RKO (cell line): Measurements from ENCODE around the gene RANBP17.

Experiments
- DNase-seq: peaks from one replicate; pipeline ENCODE4 v3.0.0-alpha.2; 2016; ENCODE audit warnings: low spot score

RANBP17 gene

GRCh38 chr5:171092194-171092593, 230.4 kb downstream of the RANBP17 start:
- DNase-seq: peak; percentile 52

- no peak for DNase-seq
These were observed 231.8 kb downstream of the RANBP17 start for GRCh38 chr5:171093598-171093997.

GRCh38 chr5:171094356-171094755, 232.5 kb downstream of the RANBP17 start:
- DNase-seq: no peak

DNA sequence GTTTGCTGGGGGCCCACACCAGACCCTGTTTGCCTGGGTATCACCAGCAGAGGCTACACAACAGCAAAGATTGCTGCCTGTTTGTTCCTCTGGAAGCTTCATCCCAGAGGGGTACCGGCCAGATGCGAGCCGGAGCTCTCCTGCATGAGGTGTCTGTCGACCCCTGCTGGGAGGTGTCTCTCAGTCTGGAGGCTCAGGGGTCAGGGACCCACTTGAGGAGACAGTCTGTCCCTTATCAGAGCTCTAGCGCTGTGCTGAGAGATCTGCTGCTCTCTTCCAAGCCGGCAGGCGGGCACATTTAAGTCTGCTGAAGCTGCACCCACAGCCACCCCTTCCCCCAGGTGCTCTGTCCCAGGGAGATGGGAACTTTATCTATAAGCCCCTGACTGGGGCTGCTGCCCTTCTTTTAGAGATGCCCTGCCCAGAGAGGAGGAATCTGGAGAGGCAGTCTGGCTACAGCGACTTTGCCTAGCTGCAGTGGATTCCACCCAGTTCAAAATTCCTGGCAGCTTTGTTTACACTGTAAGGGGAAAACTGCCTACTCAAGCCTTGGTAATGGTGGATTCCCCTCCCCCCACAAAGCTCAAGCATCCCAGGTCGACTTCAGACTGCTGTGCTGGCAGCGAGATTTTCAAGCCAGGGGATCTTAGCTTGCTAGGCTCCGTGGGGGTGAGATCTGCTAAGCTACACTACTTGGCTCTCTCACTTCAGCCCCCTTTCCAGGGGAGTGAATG, 241.2 kb downstream of the RANBP17 start:
- DNase-seq: no peak

DNA sequence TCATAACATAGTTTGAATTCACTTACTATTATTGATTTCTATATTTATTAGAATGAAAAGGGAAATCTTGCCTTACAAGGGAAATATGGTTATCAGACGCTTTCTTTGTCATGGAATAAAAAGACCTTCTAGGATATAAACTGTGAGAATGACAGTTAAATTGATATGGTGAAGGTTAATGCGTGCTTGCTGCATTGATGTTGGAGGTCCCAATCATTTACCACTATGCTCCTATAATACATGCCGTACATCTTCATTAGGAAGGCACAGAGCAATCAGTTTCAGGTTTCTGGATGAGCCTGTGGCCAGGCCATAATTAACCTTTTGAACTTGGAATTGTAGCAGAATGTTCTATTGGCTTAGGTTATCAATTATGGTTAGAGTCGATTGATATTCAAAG, 245.9 kb downstream of the RANBP17 start:
- no peak for DNase-seq

DNA sequence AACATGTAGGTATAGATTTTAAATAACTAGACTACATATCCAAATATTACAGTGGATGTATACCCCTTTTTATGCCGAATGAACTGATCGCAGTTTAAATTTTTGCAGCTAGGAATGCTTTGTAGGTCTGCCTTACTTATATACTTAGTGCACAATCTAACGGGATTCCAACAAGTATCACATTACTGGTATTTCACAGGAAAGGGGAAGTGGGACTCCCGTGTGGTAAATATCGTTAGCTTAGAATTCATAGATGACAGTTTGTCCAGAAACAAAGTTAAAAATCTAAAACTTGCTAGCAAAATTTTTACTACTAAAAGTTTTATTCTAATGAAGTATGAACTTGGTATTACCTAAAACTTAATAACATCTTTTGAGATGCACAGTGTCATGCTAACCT, 253.7 kb downstream of the RANBP17 start:
- no peak for DNase-seq

GRCh38 chr5:171116719-171117118, 254.9 kb downstream of the RANBP17 start:
- DNase-seq: no peak

DNA sequence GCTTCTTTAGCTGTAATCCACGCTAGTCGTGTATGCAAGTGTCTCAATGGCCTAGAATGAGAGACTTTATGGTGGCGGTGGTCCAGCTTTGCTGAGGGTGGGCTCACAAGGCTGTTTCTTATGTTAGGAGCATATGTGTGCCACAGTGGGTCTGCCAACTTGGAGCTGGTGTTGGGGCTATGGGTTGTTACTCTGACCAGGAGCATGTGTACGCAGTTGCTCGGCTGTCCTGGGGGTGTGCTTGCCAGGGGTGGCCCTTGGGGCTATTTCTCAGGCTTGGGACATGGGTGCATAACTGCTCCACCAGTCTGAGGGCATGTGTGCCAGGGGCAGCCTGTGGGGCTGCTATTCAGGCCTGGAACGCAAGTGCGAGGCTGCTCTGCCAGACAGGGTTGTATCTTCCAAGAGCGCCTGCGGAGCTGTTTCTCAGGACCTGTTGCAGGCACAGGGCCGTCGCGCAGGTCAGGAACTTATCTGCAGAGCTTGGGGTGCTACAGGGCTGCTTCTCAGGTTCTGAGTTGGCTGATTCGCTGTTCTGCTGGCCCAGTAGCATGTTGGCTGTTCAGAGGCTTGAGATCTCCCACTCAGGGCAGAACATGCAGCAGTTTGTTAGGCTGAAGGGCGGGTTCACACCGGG, 259.3 kb downstream of the RANBP17 start:
- DNase-seq: no peak

DNA sequence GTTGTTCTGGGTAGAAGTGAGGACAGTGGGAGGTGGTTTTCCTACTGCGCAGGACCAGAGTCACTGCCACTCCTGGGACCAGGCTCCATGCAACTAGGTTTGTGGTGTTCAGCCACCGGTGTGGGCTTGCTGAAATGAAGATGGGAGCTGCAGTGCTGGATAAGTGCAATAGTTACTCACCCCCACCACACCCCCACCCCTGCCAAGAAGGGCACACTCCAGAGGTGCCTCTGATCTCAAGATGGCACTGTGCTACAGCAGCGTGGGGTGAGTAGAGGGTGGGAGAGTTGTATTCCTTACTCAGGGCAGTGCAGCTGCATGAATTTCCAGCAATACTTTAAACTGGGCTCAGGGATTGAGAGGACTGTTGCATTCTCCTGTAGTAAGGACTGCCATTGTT, 259.8 kb downstream of the RANBP17 start:
- no peak for DNase-seq

- no peak for DNase-seq
These were observed 260.6 kb downstream of the RANBP17 start for GRCh38 chr5:171122372-171122771.

DNA sequence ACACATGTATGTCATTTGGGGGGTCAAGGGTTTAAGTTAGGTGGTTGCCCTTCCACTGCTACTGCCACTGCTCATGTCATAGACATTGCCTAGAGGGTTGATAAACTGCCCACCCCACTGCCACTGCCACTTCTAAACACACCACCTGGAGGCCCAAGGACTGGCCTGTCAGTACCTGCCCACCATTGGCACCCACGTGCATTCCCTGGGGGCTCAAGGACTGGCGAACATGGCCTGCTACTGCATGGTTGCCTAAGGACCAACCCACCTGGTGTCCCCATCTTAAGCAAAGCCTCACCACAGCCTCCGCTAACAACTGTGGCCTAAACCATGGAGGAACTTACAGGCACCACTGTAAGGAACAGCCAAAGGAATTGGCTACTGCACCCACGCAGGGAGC, 261.6 kb downstream of the RANBP17 start:
- DNase-seq: no peak

GRCh38 chr5:171127314-171127713, 265.5 kb downstream of the RANBP17 start:
- no peak for DNase-seq

DNA sequence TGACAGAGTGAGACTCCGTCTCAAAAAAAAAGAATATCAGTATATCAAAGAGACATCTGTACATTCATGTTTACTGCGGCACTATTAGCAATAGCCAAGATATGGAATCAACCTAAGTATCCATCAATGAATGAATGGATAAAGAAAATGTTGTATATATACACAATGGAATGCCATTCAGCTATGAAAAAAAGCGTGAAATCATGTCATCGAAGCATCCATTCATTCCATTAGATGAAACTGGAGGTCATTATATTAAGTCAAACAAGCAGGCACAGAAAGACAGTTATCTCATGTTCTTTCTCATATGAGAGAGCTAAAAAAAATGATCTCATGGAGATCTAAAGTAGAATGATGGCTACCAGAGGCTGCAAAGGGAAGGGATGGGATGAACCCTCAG, 266.3 kb downstream of the RANBP17 start:
- DNase-seq: no peak

GRCh38 chr5:171129308-171129707, 267.5 kb downstream of the RANBP17 start:
- no peak for DNase-seq

DNA sequence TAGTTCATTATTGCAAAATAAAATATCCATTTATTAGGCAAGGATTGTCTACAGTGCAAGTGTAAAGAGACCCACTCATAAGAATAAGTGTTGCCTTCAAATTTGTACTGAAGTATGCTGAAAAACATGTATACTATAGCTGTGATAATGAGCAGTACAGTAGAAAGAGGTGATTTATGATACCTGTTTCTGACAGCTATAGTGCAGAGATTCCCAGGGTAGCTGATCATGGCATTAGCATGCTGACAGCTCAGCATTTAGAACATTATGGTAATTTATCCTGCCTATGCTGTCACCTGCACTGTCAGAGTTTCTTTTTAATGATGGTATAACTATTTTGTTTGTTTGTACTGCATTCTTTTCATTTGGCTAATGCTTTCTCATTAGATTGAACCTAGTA, 269.7 kb downstream of the RANBP17 start:
- no peak for DNase-seq

GRCh38 chr5:171137768-171138525, 276.1 kb downstream of the RANBP17 start:
- peak; percentile 38 for DNase-seq

GRCh38 chr5:171139227-171139626, 277.4 kb downstream of the RANBP17 start:
- no peak for DNase-seq

- DNase-seq: no peak
These were observed 280.8 kb downstream of the RANBP17 start for GRCh38 chr5:171142617-171143016.

DNA sequence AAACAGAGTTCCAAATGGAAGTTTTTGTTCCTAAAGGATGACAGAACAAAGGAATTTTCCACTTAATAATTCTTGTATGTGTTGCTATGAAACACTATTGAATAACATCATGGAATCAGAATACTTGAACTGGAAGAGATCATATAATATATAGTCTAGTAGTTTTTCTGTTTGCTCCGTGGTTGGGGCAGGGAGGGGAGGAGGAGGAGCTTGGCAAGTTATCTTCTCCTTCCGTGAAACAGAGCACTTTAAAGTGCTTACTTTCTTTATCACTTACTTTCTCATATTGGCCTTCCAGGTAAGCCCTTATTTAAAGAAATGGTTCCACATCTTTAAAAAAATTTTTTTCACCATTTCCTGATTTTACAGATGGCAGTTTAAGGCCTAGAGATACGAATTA, 281.4 kb downstream of the RANBP17 start:
- no peak for DNase-seq

DNA sequence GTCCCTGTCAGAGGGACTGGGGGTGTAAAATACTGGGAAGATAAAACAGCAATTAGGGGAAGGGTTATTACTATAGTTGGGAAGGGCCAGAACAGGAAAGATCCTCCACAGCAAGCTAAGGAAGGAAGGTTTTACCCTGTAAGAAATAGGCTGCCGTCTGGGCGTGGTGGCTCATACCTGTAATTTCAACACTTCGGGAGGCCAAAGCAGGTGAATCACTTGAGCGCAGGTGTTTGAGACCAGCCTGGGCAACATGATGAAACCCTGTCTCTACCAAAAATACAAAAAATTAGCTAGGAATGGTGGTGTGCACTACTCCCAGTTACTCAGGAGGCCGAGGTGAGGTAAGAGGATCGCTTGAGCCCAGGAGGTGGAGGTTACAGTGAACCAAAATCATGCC, 282.1 kb downstream of the RANBP17 start:
- DNase-seq: no peak

DNA sequence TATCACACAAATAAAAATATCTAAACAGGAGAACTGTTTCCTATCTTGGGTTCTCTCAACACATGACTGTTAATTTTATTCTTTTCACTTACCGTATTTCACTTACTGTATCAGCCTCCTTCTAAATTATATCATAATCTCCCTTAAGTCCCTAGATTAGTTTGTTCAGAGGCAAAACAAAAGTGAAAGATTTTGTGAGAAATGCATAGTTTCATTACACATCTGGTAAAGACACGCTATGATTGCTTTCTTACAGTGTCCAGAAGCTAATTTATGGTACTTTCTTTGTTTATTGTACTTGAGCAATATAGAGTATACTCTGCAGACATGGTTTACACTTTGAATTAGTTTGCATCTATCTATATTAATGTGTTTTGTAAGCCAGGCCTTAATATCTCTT, 287.5 kb downstream of the RANBP17 start:
- no peak for DNase-seq

GRCh38 chr5:171149772-171150171, 288.0 kb downstream of the RANBP17 start:
- DNase-seq: no peak

GRCh38 chr5:171152382-171152781, 290.6 kb downstream of the RANBP17 start:
- DNase-seq: peak; percentile 42
